ENCODE results near the gene ERP29.

Gene ERP29

GRCh38 chr12:112046003-112046402 lies 32.8 kb downstream of the ERP29 start:
- no peak for DNase-seq

- DNase-seq = no peak
Observed at GRCh38 chr12:112049351-112049750, 36.1 kb downstream of the ERP29 start.

DNA sequence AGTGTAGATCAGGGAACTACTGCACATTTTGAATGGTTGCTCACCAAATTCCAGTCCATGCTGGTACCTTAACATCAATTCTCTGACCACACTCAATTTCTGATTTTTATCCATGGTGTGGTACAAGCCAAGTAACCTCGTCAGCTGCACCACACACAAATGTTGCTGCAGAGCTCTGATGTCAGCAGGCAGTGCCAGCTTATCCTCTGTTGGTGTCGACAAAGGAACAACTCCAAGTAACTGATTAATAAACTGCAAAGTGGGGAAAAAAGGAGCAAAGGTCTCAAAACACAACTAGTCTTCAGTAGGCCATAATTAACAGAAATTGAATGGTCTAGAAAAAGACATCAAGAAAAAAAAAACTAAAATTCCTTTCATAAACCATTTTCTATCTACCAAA lies 47.9 kb downstream of the ERP29 start:
- DNase-seq = no peak

GRCh38 chr12:112063273-112063672 lies 50.0 kb downstream of the ERP29 start:
- DNase-seq = no peak

- DNase-seq = no peak
Observed at GRCh38 chr12:112066566-112066965, 53.3 kb downstream of the ERP29 start.
